Measurements from ENCODE around the gene PUS3.

Gene PUS3

GRCh38 chr11:125944350-125945010 is 41.5 kb upstream of the PUS3 start:
- no peak overlapping the region for H3K4me3 Mint-ChIP-seq
- H3K9me3 Mint-ChIP-seq = no peaks in the 10 kb centered on the region
- no peaks in the 10 kb centered on the region for H3K36me3 Mint-ChIP-seq (ENCODE audit: low read depth)
- no peak overlapping the region for H3K27ac Mint-ChIP-seq
- no peaks in the 10 kb centered on the region for H3K27me3 Mint-ChIP-seq
- peaks cover 5% of the 10 kb centered on the region for H3K4me1 Mint-ChIP-seq (ENCODE audit: low read depth)

DNA sequence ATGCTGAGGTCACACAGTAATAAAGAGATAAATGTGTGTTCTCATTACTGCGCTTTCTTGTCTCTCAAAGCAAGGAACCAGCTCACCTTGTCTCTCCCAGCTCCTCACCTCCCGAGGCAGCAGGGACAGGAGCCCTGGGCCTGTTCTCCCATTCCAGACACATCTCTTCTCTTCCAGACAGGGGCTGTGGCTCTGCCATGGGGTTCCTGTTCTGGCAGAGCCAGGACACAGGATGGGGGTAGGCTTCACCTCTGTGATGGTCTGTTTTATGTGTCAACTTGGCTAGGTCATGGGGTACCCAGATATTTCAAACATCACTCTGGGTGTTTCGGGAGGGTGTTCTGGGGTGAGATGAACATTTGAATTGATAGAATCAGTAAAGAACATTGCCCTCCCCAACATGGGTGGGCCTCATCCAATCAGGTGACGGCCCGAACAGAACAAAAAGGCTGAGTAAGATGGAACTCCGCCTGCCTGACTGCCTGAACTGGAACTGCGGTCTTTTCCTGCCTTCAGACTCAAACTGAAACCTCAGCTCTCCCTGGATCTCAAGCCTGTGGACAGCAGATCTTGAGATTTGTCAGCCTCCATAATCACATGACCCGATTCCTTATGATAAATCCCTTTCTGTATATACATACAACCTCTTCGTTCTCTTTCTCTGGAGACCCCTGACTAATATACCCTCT is 40.8 kb upstream of the PUS3 start:
- Mint-ChIP-seq H3K36me3 (ENCODE audit: low read depth) (no peaks in the 10 kb centered on the region), H3K4me3 (no peak overlapping the region), H3K9me3 (no peaks in the 10 kb centered on the region), H3K27me3 (no peaks in the 10 kb centered on the region), H3K27ac (no peak overlapping the region), H3K4me1 (ENCODE audit: low read depth) (peaks cover 5% of the 10 kb centered on the region)

DNA sequence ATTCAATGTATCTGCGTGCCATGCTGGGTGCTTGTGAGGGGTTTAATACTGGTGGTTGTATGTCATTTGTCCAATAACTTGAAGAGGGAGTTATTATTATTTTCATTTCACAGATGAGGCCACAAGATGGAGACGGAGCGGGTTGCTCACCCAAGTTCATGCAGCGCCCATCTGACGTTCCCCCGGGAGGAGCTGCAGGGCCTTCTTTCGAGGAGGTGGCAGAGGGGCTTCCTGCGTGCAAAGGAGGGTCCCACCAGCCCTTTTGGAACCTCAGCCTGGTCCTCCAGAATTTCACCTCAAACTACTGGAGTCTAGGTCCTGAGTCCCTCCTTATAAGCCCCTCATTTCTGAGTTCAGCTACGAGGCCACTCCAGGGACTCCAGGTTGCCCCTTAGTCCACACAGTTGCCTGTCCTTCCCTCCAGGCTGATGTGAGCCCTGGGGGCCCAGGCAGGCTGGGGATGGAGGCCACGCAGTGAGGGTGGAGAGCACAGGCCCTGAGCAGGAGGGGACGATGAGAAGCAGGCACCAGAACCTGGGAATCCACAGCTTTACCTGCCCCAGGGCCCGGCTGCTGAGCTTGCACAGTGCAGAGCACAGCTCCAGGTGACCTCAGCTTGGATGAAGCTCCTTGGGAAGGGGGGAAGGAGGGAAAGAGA is 39.9 kb upstream of the PUS3 start:
- peaks cover 5% of the 10 kb centered on the region for H3K4me1 Mint-ChIP-seq (ENCODE audit: low read depth)
- H3K9me3 Mint-ChIP-seq = no peaks in the 10 kb centered on the region
- no peaks in the 10 kb centered on the region for H3K27me3 Mint-ChIP-seq
- H3K27ac Mint-ChIP-seq = no peak overlapping the region
- no peaks in the 10 kb centered on the region for H3K36me3 Mint-ChIP-seq (ENCODE audit: low read depth)
- no peak overlapping the region for H3K4me3 Mint-ChIP-seq

GRCh38 chr11:125941619-125942611 is 38.9 kb upstream of the PUS3 start:
- no peaks in the 10 kb centered on the region for H3K36me3 Mint-ChIP-seq (ENCODE audit: low read depth)
- H3K9me3 Mint-ChIP-seq = no peaks in the 10 kb centered on the region
- H3K4me3 Mint-ChIP-seq = no peak overlapping the region
- no peak overlapping the region for H3K27ac Mint-ChIP-seq
- H3K4me1 Mint-ChIP-seq (ENCODE audit: low read depth) = peaks cover 5% of the 10 kb centered on the region
- H3K27me3 Mint-ChIP-seq = no peaks in the 10 kb centered on the region

DNA sequence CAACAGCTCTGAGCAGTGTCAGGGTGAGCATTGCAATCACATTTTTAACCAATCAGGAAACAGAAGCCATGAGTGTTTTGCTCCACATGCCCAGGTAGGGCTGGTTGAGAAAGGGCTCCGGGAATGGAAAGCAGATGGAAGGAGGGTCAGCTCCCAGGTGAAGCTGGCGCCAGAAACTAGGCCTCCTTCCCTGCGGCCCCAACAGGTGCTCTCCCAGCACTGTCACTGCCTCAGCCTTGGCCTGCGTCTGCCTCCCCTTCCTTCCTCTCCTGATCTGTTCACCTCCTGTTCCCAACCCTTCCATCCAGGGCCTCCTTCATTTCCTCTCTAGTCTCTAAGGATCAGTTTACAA is 38.2 kb upstream of the PUS3 start:
- H3K4me3 Mint-ChIP-seq = no peak overlapping the region
- no peaks in the 10 kb centered on the region for H3K36me3 Mint-ChIP-seq (ENCODE audit: low read depth)
- no peaks in the 10 kb centered on the region for H3K27me3 Mint-ChIP-seq
- H3K27ac Mint-ChIP-seq = no peak overlapping the region
- peaks cover 5% of the 10 kb centered on the region for H3K4me1 Mint-ChIP-seq (ENCODE audit: low read depth)
- no peaks in the 10 kb centered on the region for H3K9me3 Mint-ChIP-seq

GRCh38 chr11:125940145-125940544 is 37.1 kb upstream of the PUS3 start:
- H3K9me3 Mint-ChIP-seq = no peaks in the 10 kb centered on the region
- H3K27me3 Mint-ChIP-seq = no peaks in the 10 kb centered on the region
- peaks cover 5% of the 10 kb centered on the region for H3K4me1 Mint-ChIP-seq (ENCODE audit: low read depth)
- no peaks in the 10 kb centered on the region for H3K36me3 Mint-ChIP-seq (ENCODE audit: low read depth)
- no peak overlapping the region for H3K4me3 Mint-ChIP-seq
- no peak overlapping the region for H3K27ac Mint-ChIP-seq

GRCh38 chr11:125939081-125939521 is 36.1 kb upstream of the PUS3 start:
- Mint-ChIP-seq H3K9me3 (no peaks in the 10 kb centered on the region), H3K27me3 (no peaks in the 10 kb centered on the region), H3K36me3 (ENCODE audit: low read depth) (no peaks in the 10 kb centered on the region), H3K4me3 (no peak overlapping the region), H3K4me1 (ENCODE audit: low read depth) (peaks cover 5% of the 10 kb centered on the region), H3K27ac (no peak overlapping the region)

DNA sequence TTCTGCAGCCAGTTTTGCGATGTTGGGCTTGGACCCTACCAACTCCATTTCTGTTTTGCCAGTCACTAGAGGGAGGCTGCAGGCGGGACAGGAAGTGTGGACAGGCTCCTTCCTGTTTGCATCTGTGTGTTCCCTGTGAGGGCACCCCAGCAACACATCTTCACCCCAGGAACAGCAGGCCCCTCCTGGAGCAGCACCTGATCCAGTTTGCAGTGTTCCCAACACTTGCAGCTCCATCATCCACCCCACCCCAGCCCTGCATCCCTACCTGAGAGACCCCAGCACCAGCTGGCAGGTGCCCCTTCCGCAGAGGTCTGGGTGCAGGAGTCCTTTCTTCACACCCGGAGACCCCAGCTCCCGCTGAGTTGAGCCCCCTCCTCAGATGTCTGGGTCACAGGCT is 35.4 kb upstream of the PUS3 start:
- Mint-ChIP-seq H3K9me3 (no peaks in the 10 kb centered on the region), H3K27ac (no peak overlapping the region), H3K4me1 (ENCODE audit: low read depth) (peaks cover 6% of the 10 kb centered on the region), H3K4me3 (no peak overlapping the region), H3K36me3 (ENCODE audit: low read depth) (no peaks in the 10 kb centered on the region), H3K27me3 (no peaks in the 10 kb centered on the region)

GRCh38 chr11:125935618-125936199 is 32.7 kb upstream of the PUS3 start:
- peaks cover 8% of the 10 kb centered on the region for H3K4me1 Mint-ChIP-seq (ENCODE audit: low read depth)
- no peak overlapping the region for H3K4me3 Mint-ChIP-seq
- H3K27ac Mint-ChIP-seq = no peak overlapping the region
- no peaks in the 10 kb centered on the region for H3K36me3 Mint-ChIP-seq (ENCODE audit: low read depth)
- H3K9me3 Mint-ChIP-seq = no peaks in the 10 kb centered on the region
- H3K27me3 Mint-ChIP-seq = no peaks in the 10 kb centered on the region

DNA sequence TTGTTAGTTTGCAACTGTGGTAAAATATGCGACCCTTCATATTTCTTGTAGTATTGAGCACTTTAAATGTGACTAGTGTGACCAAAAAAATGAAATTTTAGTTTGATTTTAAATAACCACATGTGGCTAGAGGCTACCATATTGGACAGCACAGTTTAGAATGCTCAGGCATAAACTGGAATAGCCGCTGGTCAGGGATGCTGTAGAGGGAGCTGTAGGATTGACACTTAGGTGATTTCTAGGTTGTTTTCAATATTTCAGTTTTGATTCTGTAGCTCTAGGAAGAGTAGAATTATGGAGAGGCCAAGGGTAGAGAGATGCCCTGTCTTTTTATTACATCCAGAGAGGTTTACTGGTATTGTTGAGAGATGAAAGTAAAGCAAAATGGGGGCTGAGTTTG is 32.0 kb upstream of the PUS3 start:
- Mint-ChIP-seq H3K9me3 (no peaks in the 10 kb centered on the region), H3K27ac (no peak overlapping the region), H3K27me3 (peaks cover 1% of the 10 kb centered on the region), H3K4me1 (ENCODE audit: low read depth) (peaks cover 8% of the 10 kb centered on the region), H3K4me3 (no peak overlapping the region), H3K36me3 (ENCODE audit: low read depth) (no peaks in the 10 kb centered on the region)

GRCh38 chr11:125934473-125934872 is 31.5 kb upstream of the PUS3 start:
- Mint-ChIP-seq H3K27ac (no peak overlapping the region), H3K36me3 (ENCODE audit: low read depth) (no peaks in the 10 kb centered on the region), H3K27me3 (peaks cover 5% of the 10 kb centered on the region), H3K4me3 (no peak overlapping the region), H3K4me1 (ENCODE audit: low read depth) (peaks cover 8% of the 10 kb centered on the region), H3K9me3 (no peaks in the 10 kb centered on the region)

GRCh38 chr11:125933030-125933813 is 30.2 kb upstream of the PUS3 start:
- Mint-ChIP-seq H3K4me1 (ENCODE audit: low read depth) (peaks cover 8% of the 10 kb centered on the region), H3K36me3 (ENCODE audit: low read depth) (no peaks in the 10 kb centered on the region), H3K27ac (no peak overlapping the region), H3K4me3 (no peak overlapping the region), H3K9me3 (no peaks in the 10 kb centered on the region), H3K27me3 (peaks cover 11% of the 10 kb centered on the region)

DNA sequence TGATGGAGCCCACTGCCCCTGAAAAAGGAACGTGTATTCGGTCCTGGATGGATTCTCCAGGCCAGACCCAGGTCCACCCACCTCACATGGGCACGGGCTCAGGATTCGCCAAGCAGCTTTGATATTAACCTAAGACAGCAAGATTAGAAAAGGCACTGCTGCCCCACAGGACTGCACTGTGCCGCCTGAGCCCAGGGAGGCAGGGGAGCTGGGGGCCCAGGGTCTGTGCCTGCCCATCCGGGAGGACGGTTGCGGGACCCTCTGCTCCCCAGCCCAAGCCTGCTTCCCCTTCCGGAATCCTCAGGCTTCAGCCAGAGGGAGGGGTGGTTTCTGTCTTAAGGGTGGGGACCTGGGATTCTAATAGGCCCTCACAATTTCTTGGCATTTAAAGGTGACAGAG is 29.3 kb upstream of the PUS3 start:
- peaks cover 8% of the 10 kb centered on the region for H3K4me1 Mint-ChIP-seq (ENCODE audit: low read depth)
- H3K9me3 Mint-ChIP-seq = no peaks in the 10 kb centered on the region
- no peaks in the 10 kb centered on the region for H3K36me3 Mint-ChIP-seq (ENCODE audit: low read depth)
- H3K27me3 Mint-ChIP-seq = peaks cover 11% of the 10 kb centered on the region
- H3K27ac Mint-ChIP-seq = no peak overlapping the region
- H3K4me3 Mint-ChIP-seq = no peak overlapping the region

DNA sequence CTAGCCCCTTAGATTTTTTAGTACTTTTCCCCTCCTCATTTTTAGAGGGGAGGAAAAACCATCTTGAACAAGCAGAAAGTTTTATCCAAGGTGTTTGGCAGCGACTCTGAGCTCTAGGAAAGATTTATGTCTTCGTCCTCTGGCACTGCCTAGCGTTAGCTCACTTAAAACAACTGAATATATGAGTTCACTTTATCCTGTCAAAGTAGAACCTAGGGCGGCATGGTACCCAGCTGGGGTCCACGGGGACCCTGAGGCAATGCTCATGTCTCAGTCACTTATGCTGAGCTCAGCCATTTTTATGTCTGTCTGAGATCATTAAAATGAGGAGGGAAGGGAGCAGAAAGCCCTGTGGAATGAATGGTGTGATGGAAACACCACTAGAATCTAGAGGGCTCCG is 28.7 kb upstream of the PUS3 start:
- H3K27me3 Mint-ChIP-seq = peaks cover 11% of the 10 kb centered on the region

More for the DNA sequence above, 28.7 kb upstream of the PUS3 start:
- Mint-ChIP-seq H3K9me3 (no peaks in the 10 kb centered on the region), H3K27ac (no peak overlapping the region), H3K4me1 (ENCODE audit: low read depth) (peaks cover 8% of the 10 kb centered on the region), H3K36me3 (ENCODE audit: low read depth) (no peaks in the 10 kb centered on the region), H3K4me3 (no peak overlapping the region)
